ENCODE results near the gene KLF4. TPM values are rescaled to one million over a fixed set of nuclear protein-coding genes. Genes with fewer than 3 reads are reported as not detected.

KLF4 gene
- total RNA-seq, 1 experiment from 2014 or later, result 5.2 TPM

DNA sequence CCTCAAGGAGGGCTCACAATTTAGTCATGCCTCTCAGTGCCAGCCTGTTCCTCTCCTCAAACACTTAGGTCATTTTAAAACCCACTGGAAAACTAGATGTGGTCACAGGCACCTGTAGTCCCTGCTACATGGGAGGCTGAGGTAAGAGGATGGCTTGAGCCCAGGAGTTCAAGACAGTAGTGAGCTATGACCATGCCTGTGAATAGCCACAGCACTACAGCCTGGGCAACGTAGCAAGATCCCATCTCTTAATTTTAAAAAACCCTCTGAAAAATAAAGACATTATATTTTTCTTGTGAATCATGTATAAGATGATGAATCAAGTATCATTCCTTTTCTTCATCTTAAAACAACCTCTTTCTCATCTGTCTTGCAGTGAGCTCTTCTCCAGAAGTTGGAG, 45.8 kb downstream of the KLF4 start:
- H3K9me3 ChIP-seq (ENCODE audit: control insufficient read depth, insufficient read depth, low read depth, low read length), result no peaks in the 10 kb centered on the region
- intact Hi-C loops (cut with micrococcal nuclease; ENCODE audit: unreplicated experiment) (no loop called here), in situ Hi-C loops (cut with HindIII; ENCODE audit: low pct_unique_long_range_greater_than_20kb, low sequenced_read_pairs) (no loop called here)
- TF ChIP-seq REST (IDR thresholded peaks at IDR 0.05; ENCODE audit: insufficient read depth in 1 of 2, low read depth in 2 of 2, low read length in 1 of 2) (no peak), POLR2AphosphoS5 (IDR thresholded peaks at IDR 0.05; ENCODE audit: low read depth, low read length) (no peak), TCF7L2 (IDR thresholded peaks at IDR 0.05; ENCODE audit: low read depth, low read length) (no peak), SIN3A (IDR thresholded peaks at IDR 0.05; ENCODE audit: borderline replicate concordance, insufficient read depth, low read depth, low read length) (no peak)
- TF ChIP-seq, protein P1, sequence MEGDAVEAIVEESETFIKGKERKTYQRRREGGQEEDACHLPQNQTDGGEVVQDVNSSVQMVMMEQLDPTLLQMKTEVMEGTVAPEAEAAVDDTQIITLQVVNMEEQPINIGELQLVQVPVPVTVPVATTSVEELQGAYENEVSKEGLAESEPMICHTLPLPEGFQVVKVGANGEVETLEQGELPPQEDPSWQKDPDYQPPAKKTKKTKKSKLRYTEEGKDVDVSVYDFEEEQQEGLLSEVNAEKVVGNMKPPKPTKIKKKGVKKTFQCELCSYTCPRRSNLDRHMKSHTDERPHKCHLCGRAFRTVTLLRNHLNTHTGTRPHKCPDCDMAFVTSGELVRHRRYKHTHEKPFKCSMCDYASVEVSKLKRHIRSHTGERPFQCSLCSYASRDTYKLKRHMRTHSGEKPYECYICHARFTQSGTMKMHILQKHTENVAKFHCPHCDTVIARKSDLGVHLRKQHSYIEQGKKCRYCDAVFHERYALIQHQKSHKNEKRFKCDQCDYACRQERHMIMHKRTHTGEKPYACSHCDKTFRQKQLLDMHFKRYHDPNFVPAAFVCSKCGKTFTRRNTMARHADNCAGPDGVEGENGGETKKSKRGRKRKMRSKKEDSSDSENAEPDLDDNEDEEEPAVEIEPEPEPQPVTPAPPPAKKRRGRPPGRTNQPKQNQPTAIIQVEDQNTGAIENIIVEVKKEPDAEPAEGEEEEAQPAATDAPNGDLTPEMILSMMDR (IDR thresholded peaks at IDR 0.05), result no peak
- ATAC-seq, result no peak
- H3K27ac ChIP-seq (ENCODE audit: low read length), result no peak overlapping the region
- no peak for DNase-seq (ENCODE audit: low read depth, low spot score)
- POLR2A ChIA-PET, result no interaction called here
- H3K27me3 ChIP-seq (ENCODE audit: control insufficient read depth, insufficient read depth, low read length), result no peaks in the 10 kb centered on the region
- H3K4me1 ChIP-seq (ENCODE audit: control insufficient read depth, insufficient read depth, low read length), result no peaks in the 10 kb centered on the region
- BruUV-seq (replicated peaks), result no TSS peak
- CTCF ChIA-PET, result no interaction called here
- H3K36me3 ChIP-seq (ENCODE audit: control insufficient read depth, insufficient read depth, low read length), result no peaks in the 10 kb centered on the region
- H3K4me3 ChIP-seq (ENCODE audit: low read depth in 2 of 2, low read length in 2 of 2), result no peak overlapping the region

DNA sequence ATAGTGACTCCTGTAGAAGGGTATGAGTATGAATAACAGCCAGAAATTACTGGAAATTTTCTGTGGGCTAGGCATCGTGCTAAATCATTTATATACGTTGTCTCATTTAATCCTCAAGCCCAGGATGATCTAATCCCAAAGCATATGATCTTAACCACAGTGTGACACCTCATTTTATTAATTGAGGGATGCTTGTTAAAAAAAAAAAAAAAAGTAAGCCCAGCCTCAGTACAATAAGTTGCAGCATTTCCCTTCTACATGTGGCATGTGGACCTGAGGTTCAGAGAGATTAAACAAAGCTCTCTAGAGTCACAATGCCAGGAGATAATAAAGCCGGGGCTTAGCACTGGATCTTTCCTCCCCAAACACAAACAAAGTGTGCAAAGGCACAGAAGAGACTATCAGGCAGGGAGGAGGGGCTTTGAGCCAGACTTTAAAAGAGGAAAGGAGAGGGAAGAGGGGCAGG, 49.5 kb downstream of the KLF4 start:
- ChIA-PET POLR2A (no interaction called here), CTCF (no interaction called here)
- DNase-seq (ENCODE audit: low read depth, low spot score) (no peak), ATAC-seq (no peak)
- Histone ChIP-seq H3K4me1 (ENCODE audit: control insufficient read depth, insufficient read depth, low read length) (no peaks in the 10 kb centered on the region), H3K9me3 (ENCODE audit: control insufficient read depth, insufficient read depth, low read depth, low read length) (no peaks in the 10 kb centered on the region), H3K4me3 (ENCODE audit: low read depth in 2 of 2, low read length in 2 of 2) (no peak overlapping the region), H3K27ac (ENCODE audit: low read length) (no peak overlapping the region), H3K27me3 (ENCODE audit: control insufficient read depth, insufficient read depth, low read length) (no peaks in the 10 kb centered on the region), H3K36me3 (ENCODE audit: control insufficient read depth, insufficient read depth, low read length) (no peaks in the 10 kb centered on the region)
- no peak for TF ChIP-seq SIN3A (IDR thresholded peaks at IDR 0.05; ENCODE audit: borderline replicate concordance, insufficient read depth, low read depth, low read length)
- TF ChIP-seq, protein P1 (IDR thresholded peaks at IDR 0.05), result no peak
- TF ChIP-seq TCF7L2 (IDR thresholded peaks at IDR 0.05; ENCODE audit: low read depth, low read length), result no peak
- intact Hi-C loops (cut with micrococcal nuclease; ENCODE audit: unreplicated experiment), result no loop called here
- in situ Hi-C loops (cut with HindIII; ENCODE audit: low pct_unique_long_range_greater_than_20kb, low sequenced_read_pairs), result no loop called here
- BruUV-seq (replicated peaks), result no TSS peak

Data from Panc1 (cell line).